HG03139 (cell line): ENCODE results near the gene SLC2A4RG.

Experiments used
- ATAC-seq: cut with Tn5 transposase; IDR thresholded peaks from one replicate; pipeline ENCODE4 v1.9.1; 2021; ENCODE audit not compliant: unreplicated experiment

The SLC2A4RG gene, protein sequence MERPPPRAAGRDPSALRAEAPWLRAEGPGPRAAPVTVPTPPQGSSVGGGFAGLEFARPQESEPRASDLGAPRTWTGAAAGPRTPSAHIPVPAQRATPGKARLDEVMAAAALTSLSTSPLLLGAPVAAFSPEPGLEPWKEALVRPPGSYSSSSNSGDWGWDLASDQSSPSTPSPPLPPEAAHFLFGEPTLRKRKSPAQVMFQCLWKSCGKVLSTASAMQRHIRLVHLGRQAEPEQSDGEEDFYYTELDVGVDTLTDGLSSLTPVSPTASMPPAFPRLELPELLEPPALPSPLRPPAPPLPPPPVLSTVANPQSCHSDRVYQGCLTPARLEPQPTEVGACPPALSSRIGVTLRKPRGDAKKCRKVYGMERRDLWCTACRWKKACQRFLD

DNA sequence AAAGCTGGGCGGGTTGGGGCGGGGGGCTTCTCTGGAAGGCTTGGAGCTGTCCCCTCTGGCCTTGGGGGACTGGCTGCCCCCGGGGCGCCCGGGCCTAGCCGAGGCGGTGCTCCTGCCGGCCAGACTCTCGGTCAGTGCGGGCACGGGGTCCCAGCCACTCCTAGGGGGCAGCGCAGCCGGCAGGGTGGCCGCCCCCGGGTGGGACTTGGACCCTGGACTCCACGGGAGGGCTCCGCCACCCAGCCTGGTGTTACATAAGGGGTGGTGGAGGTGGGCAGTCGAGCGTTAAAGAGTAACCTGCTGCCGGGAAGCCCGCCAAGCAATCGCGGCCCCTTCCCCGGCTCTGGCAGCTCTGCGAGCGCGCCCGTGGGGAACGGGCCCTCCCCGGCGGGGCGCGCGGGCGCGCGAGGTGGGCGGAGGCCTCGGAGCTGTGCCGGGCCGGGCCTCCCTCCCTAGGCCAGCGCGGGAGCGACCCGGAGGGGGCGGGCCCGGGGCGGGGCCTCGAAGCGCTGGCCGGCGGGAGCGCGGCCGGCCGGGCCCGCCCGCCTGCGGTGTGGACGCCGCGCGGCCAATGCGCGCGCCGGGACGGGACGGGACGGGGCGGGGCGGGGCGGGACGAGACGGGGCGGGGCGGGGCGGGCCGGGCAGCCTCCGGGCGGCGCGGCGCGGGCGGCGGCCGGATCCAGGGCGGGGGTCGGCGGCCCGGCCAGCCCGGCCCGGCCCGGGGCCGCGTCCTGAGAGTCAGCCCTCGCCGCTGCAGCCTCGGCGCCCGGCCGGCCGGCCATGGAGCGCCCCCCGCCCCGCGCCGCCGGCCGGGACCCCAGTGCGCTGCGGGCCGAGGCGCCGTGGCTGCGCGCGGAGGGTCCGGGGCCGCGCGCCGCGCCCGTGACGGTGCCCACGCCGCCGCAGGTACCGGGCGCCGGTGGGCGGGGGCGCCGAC lies at the start of gene SLC2A4RG:
TSS of gene SLC2A4RG (plus strand) at position 647 of the 940 bp plus-strand sequence. CDS start at position 784, 137 bp downstream.
- ATAC-seq, result peak; percentile 26

DNA sequence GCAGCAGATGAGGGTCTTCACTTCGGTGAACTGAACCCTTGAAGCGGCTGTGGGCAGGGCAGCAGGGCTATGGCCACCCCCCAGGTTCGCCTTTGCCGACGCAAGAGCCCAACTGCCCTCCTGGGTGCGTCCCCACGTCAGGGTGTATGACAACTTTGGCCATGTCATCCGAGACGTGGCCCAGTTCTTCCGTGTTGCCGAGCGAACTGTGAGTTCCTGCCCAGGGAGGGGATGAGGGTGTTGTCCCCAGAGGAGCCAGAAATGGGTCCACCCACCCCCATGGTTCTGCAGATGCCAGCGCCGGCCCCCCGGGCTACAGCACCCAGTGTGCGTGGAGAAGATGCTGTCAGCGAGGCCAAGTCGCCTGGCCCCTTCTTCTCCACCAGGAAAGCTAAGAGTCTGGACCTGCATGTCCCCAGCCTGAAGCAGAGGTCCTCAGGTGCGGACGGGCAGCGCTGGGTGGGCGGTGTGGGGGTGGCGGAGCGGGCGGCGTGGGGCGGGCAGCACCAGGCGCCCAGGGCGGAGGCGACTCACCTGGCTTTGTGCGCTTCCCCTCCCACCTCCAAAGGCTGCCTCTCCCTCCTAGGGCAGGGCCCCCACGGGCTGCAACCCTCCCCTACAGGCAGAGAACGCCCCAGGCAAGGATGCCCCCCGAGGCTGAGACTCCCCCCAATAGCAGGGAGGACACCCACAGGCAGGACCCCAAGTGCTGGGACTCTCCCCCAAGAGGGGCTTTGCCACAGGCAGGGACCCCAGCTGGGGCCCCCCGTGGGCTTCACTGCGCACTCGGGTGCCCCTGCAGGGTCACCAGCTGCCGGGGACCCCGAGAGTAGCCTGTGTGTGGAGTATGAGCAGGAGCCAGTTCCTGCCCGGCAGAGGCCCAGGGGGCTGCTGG lies 49.3 kb upstream of the SLC2A4RG start:
- ATAC-seq, result no peak

DNA sequence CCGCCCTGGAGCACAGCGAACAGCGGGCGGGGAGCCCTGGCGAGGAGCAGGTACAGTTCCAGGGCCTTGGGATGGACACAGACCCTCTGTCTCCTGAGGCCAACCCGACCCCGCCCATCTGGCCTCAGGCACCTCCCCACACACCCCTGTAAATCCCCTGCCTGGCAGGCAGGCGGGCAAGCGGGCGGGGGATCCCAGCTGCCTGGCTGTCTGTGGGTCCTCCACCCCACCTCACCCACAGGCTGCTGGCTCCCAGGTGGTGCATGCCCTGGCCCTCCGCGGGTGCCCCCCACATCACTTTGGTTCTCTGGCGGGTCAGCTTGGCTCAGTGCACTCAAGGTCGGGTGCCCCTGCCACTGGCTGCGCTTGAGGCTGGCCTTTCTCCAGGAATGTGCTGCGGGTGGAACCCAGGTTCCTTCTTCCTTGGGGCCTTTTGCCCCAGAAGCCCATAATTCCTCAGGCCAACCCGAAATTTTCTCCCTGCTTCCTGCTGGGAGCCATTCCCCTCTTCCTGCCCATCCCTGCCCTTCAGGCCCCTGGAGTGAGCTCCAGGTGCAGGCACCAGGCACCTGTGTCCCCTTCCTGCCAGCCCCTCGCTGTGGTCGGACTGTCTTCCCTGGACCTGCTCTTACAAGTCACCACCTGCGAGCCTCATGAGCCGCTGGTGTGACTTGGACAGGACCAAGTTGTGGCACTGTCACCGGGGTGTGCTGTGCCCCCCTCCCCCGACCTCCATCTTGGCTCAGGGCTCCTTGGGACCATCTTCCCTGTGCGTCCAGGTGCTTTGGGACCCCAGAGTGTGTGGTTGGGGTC lies 48.5 kb upstream of the SLC2A4RG start:
- no peak for ATAC-seq

DNA sequence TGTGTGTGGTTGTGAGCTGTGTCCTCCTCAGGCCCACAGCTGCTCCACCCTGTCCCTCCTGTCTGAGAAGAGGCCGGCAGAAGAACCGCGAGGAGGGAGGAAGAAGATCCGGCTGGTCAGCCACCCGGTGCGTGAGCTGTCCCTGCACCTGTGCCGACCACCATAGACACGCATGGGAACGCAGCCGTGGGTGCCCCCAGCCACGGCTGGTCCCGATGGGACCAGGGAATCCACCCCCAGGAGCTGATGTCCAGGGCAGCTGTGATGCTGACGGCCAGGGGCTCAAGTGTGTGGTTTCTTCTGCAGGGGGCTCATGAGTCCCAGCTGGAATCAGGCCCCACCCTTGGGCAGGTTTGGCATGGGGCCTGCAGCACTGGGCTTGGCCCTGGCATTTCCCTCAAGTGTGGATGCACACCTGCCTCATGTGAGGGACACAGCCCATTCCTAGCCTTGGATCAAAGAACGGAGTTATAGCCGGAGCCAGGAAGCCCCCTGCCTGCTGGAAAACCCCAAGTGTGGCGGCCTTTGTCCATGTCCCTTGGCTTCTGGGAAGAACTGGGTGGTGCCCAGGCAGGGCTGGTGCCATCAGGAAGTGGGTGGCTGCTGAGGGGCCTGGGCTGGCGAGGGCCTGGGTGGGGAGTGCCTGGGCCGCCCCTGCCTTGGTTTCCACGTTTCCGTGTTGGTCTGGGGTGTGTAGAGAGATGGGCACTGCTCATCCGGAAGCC lies 47.7 kb upstream of the SLC2A4RG start:
- no peak for ATAC-seq

DNA sequence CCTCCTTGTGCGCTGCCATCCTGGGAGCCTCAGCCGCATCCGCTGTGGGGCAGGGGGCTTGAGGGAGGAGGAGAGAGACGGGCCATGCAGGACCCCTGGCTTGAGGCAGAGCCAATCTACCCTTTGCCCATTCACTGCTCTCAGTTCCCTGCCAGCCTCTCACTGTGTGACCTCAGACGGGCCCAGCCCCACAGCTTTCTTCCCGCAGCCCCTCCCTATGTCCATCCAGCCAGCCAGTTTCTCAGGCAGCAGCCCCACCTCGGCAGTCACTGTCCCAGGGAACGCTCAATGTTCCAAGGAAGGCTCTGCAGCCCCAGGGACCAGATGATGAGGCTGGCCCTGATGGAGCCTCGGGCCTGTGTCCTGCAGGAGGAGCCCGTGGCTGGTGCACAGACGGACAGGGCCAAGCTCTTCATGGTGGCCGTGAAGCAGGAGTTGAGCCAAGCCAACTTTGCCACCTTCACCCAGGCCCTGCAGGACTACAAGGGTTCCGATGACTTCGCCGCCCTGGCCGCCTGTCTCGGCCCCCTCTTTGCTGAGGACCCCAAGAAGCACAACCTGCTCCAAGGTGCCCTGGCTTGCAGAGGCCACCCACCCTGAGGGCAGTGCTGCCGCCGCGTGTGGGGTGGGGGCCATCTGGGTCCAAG lies 47.0 kb upstream of the SLC2A4RG start:
- no peak for ATAC-seq

DNA sequence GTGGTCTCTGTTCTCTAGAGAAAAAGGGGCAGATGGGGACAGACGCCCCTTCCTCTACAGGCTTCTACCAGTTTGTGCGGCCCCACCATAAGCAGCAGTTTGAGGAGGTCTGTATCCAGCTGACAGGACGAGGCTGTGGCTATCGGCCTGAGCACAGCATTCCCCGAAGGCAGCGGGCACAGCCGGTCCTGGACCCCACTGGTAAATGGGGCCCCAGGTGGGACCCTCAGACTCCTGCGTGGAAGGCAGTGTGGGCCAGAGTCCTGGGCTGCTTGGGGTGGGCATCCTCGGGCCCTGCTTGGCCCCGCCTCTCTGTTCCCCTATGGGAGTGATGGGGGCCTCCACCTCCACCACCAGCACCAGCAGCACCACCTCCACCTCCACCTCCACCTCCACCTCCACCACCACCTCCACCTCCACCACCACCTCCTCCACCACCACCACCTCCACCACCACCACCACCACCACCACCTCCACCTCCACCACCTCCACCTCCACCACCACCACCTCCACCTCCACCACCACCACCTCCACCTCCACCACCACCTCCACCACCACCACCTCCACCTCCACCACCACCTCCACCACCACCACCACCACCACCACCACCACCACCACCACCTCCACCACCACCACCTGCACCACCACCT lies 46.4 kb upstream of the SLC2A4RG start:
- ATAC-seq, result no peak

DNA sequence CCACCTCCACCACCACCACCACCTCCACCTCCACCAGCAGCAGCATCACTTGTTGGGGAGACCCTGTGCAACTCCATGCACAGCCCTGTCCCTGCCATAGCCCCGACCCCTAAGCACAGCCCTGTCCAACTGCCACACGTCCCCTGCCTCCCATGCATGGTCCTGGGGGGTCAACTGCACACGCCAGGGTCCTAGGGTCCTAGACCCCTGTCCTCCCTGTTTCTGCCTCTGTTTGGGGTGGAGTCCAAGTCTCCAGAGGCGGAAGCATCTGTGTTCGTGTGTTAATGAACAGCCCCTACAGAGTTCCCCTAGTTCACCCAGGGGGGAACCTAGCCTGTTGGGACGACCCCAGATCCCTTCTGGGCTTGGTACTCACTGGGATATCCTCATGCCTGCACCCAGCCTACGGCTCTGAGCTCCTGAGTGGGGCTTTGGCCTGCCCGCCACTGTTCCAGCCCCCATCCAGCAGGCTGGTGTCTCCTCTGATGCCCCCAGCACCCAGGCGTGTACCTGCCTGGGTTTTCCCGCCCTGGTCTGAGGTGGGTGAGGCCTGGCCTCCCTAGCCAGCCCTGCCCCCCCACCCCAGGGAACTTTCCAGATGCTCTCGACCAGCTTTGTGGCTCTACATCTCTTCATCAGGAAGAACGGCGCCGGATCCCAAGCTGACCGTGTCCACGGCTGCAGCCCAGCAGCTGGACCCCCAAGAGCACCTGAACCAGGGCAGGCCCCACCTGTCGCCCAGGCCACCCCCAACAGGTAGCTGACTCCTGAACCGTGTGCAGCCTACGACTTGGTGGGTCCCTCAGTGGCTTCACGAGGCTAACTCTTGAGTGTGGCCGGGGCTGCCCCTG lies 45.6 kb upstream of the SLC2A4RG start:
- no peak for ATAC-seq

DNA sequence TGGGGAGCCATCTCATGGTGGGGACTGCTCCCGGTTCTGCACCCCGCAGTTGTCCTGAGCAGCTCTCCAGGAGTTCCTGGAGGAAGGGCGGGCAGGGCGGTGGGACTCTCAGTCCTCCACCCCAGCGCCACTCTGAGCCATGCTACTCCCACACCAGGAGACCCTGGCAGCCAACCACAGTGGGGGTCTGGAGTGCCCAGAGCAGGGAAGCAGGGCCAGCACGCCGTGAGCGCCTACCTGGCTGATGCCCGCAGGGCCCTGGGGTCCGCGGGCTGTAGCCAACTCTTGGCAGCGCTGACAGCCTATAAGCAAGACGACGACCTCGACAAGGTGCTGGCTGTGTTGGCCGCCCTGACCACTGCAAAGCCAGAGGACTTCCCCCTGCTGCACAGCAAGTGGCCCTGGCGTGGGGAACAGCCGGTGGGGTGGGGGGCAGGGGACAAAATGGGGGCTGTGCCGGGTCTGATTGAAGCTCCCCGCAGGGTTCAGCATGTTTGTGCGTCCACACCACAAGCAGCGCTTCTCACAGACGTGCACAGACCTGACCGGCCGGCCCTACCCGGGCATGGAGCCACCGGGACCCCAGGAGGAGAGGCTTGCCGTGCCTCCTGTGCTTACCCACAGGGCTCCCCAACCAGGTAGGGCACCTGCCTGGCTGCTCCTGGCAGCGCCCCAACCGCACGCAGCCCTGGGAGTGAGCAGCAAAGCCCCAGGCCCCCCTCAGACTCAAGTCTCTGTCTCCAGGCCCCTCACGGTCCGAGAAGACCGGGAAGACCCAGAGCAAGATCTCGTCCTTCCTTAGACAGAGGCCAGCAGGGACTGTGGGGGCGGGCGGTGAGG lies 44.8 kb upstream of the SLC2A4RG start:
- no peak for ATAC-seq

DNA sequence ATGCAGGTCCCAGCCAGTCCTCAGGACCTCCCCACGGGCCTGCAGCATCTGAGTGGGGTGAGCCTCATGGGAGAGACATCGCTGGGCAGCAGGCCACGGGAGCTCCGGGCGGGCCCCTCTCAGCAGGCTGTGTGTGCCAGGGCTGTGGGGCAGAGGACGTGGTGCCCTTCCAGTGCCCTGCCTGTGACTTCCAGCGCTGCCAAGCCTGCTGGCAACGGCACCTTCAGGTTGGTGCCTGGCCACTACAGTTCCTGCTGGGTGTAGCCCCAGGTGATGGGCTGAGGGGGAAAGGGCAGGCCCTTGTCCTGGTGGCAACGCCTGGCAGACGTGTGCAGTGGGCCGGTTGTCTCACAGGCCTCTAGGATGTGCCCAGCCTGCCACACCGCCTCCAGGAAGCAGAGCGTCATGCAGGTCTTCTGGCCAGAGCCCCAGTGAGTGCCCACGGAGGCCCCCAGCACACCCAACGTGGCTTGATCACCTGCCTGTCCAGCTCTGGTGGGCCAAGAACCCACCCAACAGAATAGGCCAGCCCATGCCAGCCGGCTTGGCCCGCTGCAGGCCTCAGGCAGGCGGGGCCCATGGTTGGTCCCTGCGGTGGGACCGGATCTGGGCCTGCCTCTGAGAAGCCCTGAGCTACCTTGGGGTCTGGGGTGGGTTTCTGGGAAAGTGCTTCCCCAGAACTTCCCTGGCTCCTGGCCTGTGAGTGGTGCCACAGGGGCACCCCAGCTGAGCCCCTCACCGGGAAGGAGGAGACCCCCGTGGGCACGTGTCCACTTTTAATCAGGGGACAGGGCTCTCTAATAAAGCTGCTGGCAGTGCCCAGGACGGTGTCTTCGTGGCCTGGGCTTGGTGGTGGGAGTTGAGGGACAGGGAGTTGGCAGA lies 43.9 kb upstream of the SLC2A4RG start:
- no peak for ATAC-seq

DNA sequence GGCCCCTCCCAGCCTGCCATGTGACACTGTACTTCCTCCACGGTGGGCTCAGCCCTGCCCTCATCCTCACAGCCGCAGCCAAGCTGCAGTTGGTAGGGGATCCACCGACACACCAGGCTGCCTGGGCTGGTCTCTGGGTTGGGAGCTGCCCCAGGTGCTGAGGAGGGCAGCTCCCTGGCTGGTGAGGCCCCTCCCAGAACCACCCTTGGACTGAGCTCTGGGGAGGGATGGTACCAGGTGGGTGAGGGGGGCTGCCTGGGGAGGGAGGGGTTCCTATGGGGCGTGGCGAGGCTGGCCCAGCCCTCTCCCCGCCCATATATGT lies 43.3 kb upstream of the SLC2A4RG start:
- ATAC-seq, result no peak

DNA sequence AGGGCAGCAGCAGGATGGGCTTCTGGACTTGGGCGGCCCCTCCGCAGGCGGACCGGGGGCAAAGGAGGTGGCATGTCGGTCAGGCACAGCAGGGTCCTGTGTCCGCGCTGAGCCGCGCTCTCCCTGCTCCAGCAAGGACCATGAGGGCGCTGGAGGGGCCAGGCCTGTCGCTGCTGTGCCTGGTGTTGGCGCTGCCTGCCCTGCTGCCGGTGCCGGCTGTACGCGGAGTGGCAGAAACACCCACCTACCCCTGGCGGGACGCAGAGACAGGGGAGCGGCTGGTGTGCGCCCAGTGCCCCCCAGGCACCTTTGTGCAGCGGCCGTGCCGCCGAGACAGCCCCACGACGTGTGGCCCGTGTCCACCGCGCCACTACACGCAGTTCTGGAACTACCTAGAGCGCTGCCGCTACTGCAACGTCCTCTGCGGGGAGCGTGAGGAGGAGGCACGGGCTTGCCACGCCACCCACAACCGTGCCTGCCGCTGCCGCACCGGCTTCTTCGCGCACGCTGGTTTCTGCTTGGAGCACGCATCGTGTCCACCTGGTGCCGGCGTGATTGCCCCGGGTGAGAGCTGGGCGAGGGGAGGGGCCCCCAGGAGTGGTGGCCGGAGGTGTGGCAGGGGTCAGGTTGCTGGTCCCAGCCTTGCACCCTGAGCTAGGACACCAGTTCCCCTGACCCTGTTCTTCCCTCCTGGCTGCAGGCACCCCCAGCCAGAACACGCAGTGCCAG lies 42.8 kb upstream of the SLC2A4RG start, which contains the start of gene TNFRSF6B:
TSS of gene TNFRSF6B (plus strand) at position 25 of the 729 bp plus-strand sequence. CDS start at position 141, 116 bp downstream.
- ATAC-seq, result no peak

DNA sequence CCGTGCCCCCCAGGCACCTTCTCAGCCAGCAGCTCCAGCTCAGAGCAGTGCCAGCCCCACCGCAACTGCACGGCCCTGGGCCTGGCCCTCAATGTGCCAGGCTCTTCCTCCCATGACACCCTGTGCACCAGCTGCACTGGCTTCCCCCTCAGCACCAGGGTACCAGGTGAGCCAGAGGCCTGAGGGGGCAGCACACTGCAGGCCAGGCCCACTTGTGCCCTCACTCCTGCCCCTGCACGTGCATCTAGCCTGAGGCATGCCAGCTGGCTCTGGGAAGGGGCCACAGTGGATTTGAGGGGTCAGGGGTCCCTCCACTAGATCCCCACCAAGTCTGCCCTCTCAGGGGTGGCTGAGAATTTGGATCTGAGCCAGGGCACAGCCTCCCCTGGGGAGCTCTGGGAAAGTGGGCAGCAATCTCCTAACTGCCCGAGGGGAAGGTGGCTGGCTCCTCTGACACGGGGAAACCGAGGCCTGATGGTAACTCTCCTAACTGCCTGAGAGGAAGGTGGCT lies 42.2 kb upstream of the SLC2A4RG start:
- no peak for ATAC-seq

DNA sequence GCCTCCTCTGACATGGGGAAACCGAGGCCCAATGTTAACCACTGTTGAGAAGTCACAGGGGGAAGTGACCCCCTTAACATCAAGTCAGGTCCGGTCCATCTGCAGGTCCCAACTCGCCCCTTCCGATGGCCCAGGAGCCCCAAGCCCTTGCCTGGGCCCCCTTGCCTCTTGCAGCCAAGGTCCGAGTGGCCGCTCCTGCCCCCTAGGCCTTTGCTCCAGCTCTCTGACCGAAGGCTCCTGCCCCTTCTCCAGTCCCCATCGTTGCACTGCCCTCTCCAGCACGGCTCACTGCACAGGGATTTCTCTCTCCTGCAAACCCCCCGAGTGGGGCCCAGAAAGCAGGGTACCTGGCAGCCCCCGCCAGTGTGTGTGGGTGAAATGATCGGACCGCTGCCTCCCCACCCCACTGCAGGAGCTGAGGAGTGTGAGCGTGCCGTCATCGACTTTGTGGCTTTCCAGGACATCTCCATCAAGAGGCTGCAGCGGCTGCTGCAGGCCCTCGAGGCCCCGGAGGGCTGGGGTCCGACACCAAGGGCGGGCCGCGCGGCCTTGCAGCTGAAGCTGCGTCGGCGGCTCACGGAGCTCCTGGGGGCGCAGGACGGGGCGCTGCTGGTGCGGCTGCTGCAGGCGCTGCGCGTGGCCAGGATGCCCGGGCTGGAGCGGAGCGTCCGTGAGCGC lies 41.6 kb upstream of the SLC2A4RG start:
- ATAC-seq, result no peak
